Epithelial cell of esophagus (primary cell): ENCODE measurements around the gene SDHAF2.
"Not testable (repeated sequence)": the region's sequence is repeated elsewhere in the genome, so short reads cannot be mapped to it uniquely, and the experiment has no call there.

Experiments used
- DNase-seq: peaks from one replicate; pipeline ENCODE4 v3.0.0; 2010; ENCODE audit warnings: low read depth
- H3K4me3 ChIP-seq: 2 replicates; pipeline ENCODE4 v1.5.1; 2011; ENCODE audit warnings: mild to moderate bottlenecking, low read length, control low read depth
- TF ChIP-seq, protein P1 (sequence below): IDR thresholded peaks from 2 replicates; pipeline ENCODE4 v1.5.1; 2011; ENCODE audit warnings: low read depth, mild to moderate bottlenecking, low read length, control low read depth, inconsistent platforms; ENCODE audit not compliant: insufficient read depth; ENCODE audit errors: missing control alignments

The SDHAF2 gene

DNA sequence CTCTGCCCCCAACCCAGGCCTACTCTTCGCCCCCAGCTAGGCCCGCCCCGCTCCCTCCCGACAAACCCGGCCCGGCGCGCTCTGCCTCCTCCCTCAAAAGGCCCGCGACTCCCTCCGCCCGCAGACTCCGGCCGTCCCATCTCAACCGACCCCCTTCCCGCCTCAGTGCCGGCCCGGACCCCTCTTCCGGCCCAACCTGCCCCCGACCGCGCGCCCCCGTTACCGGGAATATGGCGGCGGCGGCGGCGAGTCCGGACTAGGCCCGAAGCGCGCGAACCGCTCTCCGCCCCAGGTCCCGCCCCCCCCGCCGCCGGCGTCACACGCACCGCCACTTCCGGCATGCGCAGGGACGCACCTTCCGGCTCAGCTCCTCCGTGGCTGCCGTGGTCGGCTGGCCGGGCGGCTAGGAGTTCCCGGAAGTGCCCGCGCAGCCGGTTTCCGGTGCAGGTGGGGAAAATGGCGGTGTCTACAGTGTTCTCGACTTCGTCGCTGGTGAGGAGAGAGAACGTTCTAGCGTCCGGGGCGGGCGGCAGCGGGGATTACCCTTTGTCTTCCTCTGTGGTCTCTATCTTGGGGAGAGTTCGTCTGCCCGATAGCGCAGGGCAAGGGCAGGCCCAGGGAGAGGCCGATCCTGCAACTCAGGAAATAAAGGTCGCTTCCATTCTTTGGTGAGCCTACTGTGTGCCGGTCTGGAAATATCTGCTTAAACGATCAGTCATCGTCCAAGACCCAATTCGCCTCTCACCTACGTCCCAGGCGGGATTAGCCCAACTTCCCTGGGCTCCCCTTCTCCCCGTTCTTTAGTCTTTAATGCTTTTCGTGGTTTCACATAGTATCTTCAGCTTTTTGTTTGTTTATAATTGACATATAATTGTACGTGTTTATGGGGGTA is at the start of gene SDHAF2, which contains the start of gene CPSF7:
Gene SDHAF2 (plus strand): TSS at position 434 of the 892 bp plus-strand sequence. CDS start 23 bp downstream, at position 457.
Gene CPSF7 (minus strand): TSS at position 285 of the 892 bp plus-strand sequence. CDS start 740 bp downstream, outside the sequence.
- TF ChIP-seq, protein P1, sequence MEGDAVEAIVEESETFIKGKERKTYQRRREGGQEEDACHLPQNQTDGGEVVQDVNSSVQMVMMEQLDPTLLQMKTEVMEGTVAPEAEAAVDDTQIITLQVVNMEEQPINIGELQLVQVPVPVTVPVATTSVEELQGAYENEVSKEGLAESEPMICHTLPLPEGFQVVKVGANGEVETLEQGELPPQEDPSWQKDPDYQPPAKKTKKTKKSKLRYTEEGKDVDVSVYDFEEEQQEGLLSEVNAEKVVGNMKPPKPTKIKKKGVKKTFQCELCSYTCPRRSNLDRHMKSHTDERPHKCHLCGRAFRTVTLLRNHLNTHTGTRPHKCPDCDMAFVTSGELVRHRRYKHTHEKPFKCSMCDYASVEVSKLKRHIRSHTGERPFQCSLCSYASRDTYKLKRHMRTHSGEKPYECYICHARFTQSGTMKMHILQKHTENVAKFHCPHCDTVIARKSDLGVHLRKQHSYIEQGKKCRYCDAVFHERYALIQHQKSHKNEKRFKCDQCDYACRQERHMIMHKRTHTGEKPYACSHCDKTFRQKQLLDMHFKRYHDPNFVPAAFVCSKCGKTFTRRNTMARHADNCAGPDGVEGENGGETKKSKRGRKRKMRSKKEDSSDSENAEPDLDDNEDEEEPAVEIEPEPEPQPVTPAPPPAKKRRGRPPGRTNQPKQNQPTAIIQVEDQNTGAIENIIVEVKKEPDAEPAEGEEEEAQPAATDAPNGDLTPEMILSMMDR: no peak
- peak; percentile 98 for DNase-seq
- peak within 1 kb of the TSS; percentile 100 for H3K4me3 ChIP-seq

DNA sequence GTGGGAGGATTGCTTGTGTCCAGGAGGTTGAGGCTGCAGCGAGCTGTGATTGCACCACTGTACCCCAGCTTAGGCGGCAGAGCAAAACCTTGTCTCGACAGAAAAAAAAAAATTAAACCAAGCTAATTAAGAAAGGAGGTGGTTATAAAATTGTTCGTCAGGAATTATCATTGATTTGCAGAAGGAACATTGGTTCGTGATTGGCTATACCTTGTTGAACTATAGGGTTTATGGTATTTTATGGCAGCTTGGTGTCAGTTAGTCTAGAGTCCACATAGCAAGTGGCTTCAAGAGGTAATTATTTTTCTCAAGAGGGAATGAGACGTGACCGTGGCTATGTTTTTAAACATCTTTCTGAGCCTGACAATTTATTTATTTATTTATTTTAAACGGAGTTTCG is 49.0 kb upstream of the SDHAF2 start:
- TF ChIP-seq, protein P1: no peak
- DNase-seq: no peak
- H3K4me3 ChIP-seq: no peak overlapping the region

DNA sequence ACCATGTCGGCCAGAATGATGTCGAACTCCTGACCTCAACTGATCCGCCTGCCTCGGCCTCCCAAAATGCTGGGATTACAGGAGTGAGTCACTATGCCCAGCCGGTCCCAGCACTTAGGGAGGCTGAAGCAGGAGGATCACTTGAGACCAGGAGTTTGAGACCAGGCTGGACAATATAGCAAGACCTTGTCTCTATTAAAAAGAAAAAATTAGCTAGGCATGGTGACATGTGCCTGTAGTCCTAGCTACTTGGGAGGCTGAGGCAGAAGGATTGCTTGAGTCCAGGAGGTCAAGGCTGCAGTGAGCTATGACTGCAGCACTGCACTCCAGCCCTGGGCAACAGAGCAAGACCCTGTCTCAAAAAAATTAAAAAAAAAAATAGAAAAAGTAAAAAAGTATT is 46.1 kb upstream of the SDHAF2 start:
- not testable (repeated sequence) for DNase-seq, H3K4me3 ChIP-seq

DNA sequence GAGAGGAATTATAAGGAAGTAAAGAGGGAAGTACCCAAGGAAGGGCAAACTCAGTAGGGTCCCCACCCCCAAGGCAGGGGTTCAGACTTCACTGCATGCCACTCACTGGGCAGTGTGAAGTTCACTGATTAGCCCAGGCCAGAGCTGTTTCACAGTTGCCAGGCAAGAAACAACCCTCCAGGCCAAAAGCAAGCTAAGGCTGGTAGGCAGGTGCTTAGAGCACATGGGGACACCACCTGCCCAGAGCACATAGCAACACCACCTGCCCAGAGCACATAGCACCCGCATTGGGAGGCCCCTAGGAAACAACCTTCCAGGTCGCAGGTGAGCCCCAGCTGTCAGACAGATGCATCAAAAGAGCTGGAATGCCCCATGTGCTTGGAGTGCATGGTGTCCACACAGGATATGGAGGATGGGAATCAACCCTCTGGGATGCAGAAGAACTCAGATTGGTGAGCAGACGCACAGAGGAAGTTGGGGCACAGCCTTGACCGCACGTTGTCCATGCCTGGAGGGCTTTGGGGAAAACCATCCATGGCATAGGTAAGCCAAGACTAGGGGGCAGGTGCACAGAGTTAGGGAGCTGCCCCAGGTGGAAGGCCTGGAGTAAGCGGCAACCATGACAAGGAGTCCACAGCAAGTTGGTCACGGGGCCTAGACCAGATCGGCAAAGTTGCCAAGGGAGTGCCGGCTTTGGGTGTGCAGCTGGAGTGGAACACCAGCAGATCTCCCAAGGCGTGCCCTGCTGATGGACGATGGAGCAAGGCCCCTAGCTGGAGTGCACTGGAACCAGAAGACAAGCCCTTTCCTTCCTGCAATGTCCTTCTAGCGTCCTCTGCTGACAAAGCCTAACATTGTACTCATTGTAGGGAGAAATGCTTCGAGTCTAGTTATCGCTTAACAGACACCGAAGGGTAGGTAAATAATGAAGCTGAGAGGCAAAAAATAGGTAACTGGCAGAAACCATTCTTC is 45.4 kb upstream of the SDHAF2 start:
- no peak overlapping the region for H3K4me3 ChIP-seq
- TF ChIP-seq, protein P1: peak; percentile 48
- DNase-seq: peak; percentile 60

DNA sequence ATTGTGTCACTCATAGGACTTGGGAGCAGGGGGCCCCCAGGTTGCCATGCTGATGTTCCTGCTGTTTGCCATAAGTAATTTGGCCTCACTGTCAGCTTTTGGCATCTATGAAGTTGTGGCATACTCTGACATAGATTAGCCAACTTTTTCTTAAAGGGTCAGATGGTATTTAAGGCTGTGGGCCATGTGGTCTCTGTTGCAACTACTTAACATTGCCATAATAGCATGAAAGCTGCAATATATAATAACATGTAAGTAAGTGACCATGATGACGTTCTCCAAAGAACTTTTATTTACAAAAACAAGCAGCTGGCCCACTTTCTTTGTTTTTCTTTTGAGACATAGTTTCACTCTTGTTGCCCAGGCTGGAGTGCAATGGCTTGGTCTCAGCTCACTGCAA is 39.8 kb upstream of the SDHAF2 start:
- no peak for DNase-seq
- TF ChIP-seq, protein P1: no peak
- no peak overlapping the region for H3K4me3 ChIP-seq

DNA sequence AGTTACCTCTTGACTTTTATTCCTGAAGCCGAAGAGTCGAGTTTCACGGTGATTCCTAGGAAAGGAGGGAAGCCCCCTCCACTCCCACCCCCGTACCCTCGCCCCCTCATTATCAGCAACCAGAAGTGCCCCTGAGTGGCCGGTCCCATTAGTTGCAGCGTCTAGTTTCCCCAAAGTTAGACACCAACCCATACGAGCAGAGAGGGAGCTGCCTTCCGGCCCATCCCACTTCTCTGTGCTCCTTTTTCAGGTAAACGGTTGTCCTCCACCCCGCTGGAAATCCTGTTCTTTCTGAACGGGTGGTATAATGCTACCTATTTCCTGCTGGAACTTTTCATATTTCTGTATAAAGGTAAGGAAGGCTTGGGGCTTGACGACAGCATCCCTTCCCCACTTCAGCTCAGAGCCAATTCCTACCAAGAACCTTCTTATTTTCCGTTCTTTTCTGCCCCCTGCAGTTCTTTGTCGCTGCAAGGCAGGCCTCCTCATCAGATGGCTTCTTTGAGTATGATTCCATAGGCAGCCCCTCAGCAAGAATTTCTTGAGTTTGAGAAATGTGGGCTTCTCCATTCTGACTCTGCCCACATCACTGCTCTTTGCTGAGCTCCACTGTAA is 36.8 kb upstream of the SDHAF2 start:
- peak overlapping the region; percentile 87 for H3K4me3 ChIP-seq
- TF ChIP-seq, protein P1: peak; percentile 36
- no peak for DNase-seq
